HCT116 (cell line): ENCODE results near the gene RPAIN. TPM values are rescaled to one million over a fixed set of nuclear protein-coding genes. Genes with fewer than 3 reads are reported as not detected.

Experiments used
- ATAC-seq: fragments of 200-7000 bp; cut with Tn5 transposase; 2 replicates; pipeline ENCODE4 v1.9.1; 2020; ENCODE audit warnings: mild to moderate bottlenecking, moderate library complexity
- BruUV-seq: library from RNA; stranded (reverse); fragments of 400-500 nt; replicated peaks from 2 replicates; lab custom pipeline; 2021; lab: Mats Ljungman, UMichigan
- CTCF ChIA-PET: fragments of 300-600 bp; sonication (Branson Sonifier 250); formaldehyde crosslinking; loops from one replicate; lab custom pipeline; 2021; ENCODE audit warnings: antibody characterized with exemption; lab: Charles Lee
- POLR2A ChIA-PET: fragments of 300-600, 350-600 bp; sonication (Branson Sonifier 250); formaldehyde crosslinking; loops from one replicate; lab custom pipeline; 2021; ENCODE audit warnings: antibody characterized with exemption; lab: Charles Lee
- RAD21 ChIA-PET, 2 experiments: fragments of 300-600 bp; sonication (Branson Sonifier 250); formaldehyde crosslinking; loops; one replicate each; lab custom pipeline; 2023; ENCODE audit warnings: low total read pairs in 2 of 2; ENCODE audit not compliant: uncharacterized antibody in 2 of 2, unreplicated experiment in 2 of 2, low non-redundant PET in 1 of 2; lab: Charles Lee
- DNase-seq: peaks from one replicate; pipeline ENCODE4 v3.0.0-alpha.2; 2010; ENCODE audit warnings: low read depth, low spot score
- H2AFZ ChIP-seq: fragments of 200-600 bp; shearing (Covaris generic), sonication (generic); 2 replicates; pipeline ENCODE4 v1.6.1; 2017; ENCODE audit warnings: low read depth, mixed run types, mixed read lengths, antibody characterized with exemption, low read length; ENCODE audit not compliant: poor library complexity, severe bottlenecking
- H3K27ac ChIP-seq: 2 replicates; pipeline ENCODE4 v1.5.1; 2012; ENCODE audit warnings: low read depth, low read length
- H3K27me3 ChIP-seq: fragments of 200-600 bp; sonication (generic); 2 replicates; pipeline ENCODE4 v1.6.1; 2016; ENCODE audit warnings: mixed run types, low read length, mixed read lengths; ENCODE audit not compliant: insufficient read depth
- H3K36me3 ChIP-seq, 2 experiments: fragments of 200-500 bp in 1 of 2; fragments of 200-600 bp in 1 of 2; sonication (Bioruptor generic) in 1 of 2; sonication (generic) in 1 of 2; 2 replicates each; pipeline versions ENCODE4 v1.5.1 to v1.6.1; 2014 to 2016; ENCODE audit warnings: low read length in 2 of 2, inconsistent platforms in 1 of 2, mixed read lengths in 1 of 2, mixed run types in 1 of 2; ENCODE audit not compliant: insufficient read depth in 2 of 2, control insufficient read depth in 1 of 2
- H3K4me1 ChIP-seq, 2 experiments: fragments of 200-600 bp in 1 of 2; sonication (generic) in 1 of 2; 2 replicates each; pipeline versions ENCODE4 v1.5.1 to v1.6.1; 2012 to 2017; ENCODE audit warnings: low read length in 2 of 2, inconsistent platforms in 1 of 2, mild to moderate bottlenecking in 1 of 2, mixed read lengths in 1 of 2, mixed run types in 1 of 2, moderate library complexity in 1 of 2; ENCODE audit not compliant: insufficient read depth in 2 of 2, control insufficient read depth in 1 of 2
- H3K4me2 ChIP-seq: fragments of 200-600 bp; sonication (generic); 2 replicates; pipeline ENCODE4 v1.6.1; 2017; ENCODE audit warnings: mixed run types, low read length, mixed read lengths
- H3K4me3 ChIP-seq, 2 experiments: fragments of 200-600 bp in 1 of 2; sonication (generic) in 1 of 2; replicated peaks in 1 of 2; 2 replicates each; pipeline ENCODE4 v1.5.1; 2011 to 2016; ENCODE audit warnings: low read length in 2 of 2, control low read depth in 1 of 2, low read depth in 1 of 2, mild to moderate bottlenecking in 1 of 2, mixed read lengths in 1 of 2, mixed run types in 1 of 2
- H3K79me2 ChIP-seq: fragments of 200-600 bp; sonication (generic); 2 replicates; pipeline ENCODE4 v1.6.1; 2017; ENCODE audit warnings: mild to moderate bottlenecking, mixed run types, low read length, moderate library complexity, mixed read lengths; ENCODE audit not compliant: insufficient read depth
- H3K9ac ChIP-seq: fragments of 200-600 bp; sonication (generic); 2 replicates; pipeline ENCODE4 v1.6.1; 2016; ENCODE audit warnings: low read length, mixed read lengths
- H3K9me2 ChIP-seq: fragments of 200-600 bp; sonication (generic), shearing (Covaris generic); 2 replicates; pipeline ENCODE4 v1.6.1; 2017; ENCODE audit warnings: mixed run types, mild to moderate bottlenecking, moderate library complexity; ENCODE audit not compliant: insufficient read depth
- H3K9me3 ChIP-seq, 2 experiments: fragments of 200-500 bp in 1 of 2; fragments of 200-600 bp in 1 of 2; sonication (Bioruptor generic) in 1 of 2; sonication (generic) in 1 of 2; 2 replicates each; pipeline ENCODE4 v1.6.1; 2014 to 2017; ENCODE audit warnings: low read length in 2 of 2, mixed read lengths in 2 of 2, inconsistent platforms in 1 of 2, low read depth in 1 of 2, mild to moderate bottlenecking in 1 of 2, mixed run types in 1 of 2, moderate library complexity in 1 of 2; ENCODE audit not compliant: control insufficient read depth in 1 of 2, insufficient read depth in 1 of 2
- H4K20me1 ChIP-seq: fragments of 200-600 bp; sonication (generic), shearing (Covaris generic); 2 replicates; pipeline ENCODE4 v1.6.1; 2017; ENCODE audit warnings: mixed run types, mild to moderate bottlenecking, moderate library complexity; ENCODE audit not compliant: insufficient read depth
- ATF3 ChIP-seq: IDR thresholded peaks from 2 replicates; pipeline ENCODE4 v1.6.1; 2012
- CBX3 ChIP-seq: IDR thresholded peaks from 2 replicates; pipeline ENCODE4 v1.6.1; 2012; ENCODE audit warnings: low read depth
- CEBPB ChIP-seq: IDR thresholded peaks from 2 replicates; pipeline ENCODE4 v1.6.1; 2012; ENCODE audit warnings: low read depth
- EGR1 ChIP-seq: IDR thresholded peaks from 2 replicates; pipeline ENCODE4 v1.6.1; 2012; ENCODE audit warnings: low read depth
- ELF1 ChIP-seq: IDR thresholded peaks from 2 replicates; pipeline ENCODE4 v1.6.1; 2012; ENCODE audit warnings: low read depth, borderline replicate concordance
- EZH2 ChIP-seq: fragments of 200-600 bp; sonication (generic); IDR thresholded peaks from 2 replicates; pipeline ENCODE4 v1.6.1; 2017; ENCODE audit warnings: antibody characterized with exemption, mixed run types
- EZH2phosphoT487 ChIP-seq: fragments of 200-600 bp; IDR thresholded peaks from 2 replicates; pipeline ENCODE4 v1.6.1; 2018; ENCODE audit warnings: antibody characterized with exemption, borderline replicate concordance
- FOSL1 ChIP-seq: IDR thresholded peaks from 2 replicates; pipeline ENCODE4 v1.6.1; 2012; ENCODE audit warnings: low read depth
- JUND ChIP-seq: IDR thresholded peaks from 2 replicates; pipeline ENCODE4 v1.6.1; 2012
- MAX ChIP-seq: IDR thresholded peaks from 2 replicates; pipeline ENCODE4 v1.6.1; 2012
- POLR2A ChIP-seq: IDR thresholded peaks from 2 replicates; pipeline ENCODE4 v1.7.0; 2011; ENCODE audit warnings: borderline replicate concordance; ENCODE audit not compliant: insufficient read depth, insufficient read length; ENCODE audit errors: extremely low read depth
- RAD21 ChIP-seq: IDR thresholded peaks from 2 replicates; pipeline ENCODE4 v1.6.1; 2012; ENCODE audit warnings: low read depth, mild to moderate bottlenecking
- SIN3A ChIP-seq: IDR thresholded peaks from 2 replicates; pipeline ENCODE4 v1.6.1; 2012; ENCODE audit warnings: low read depth
- SP1 ChIP-seq: IDR thresholded peaks from 2 replicates; pipeline ENCODE4 v1.6.1; 2012; ENCODE audit warnings: low read depth
- SRF ChIP-seq: IDR thresholded peaks from 2 replicates; pipeline ENCODE4 v1.6.1; 2012; ENCODE audit warnings: low read depth
- ZBTB33 ChIP-seq: IDR thresholded peaks from 2 replicates; pipeline ENCODE4 v1.6.1; 2011; ENCODE audit warnings: mild to moderate bottlenecking, low read length, moderate library complexity; ENCODE audit not compliant: insufficient replicate concordance; ENCODE audit errors: extremely low read depth
- ZFX ChIP-seq: fragments of 450-650 bp; IDR thresholded peaks from 2 replicates; pipeline ENCODE4 v1.6.1; 2017
- ZNF274 ChIP-seq: fragments of 200-500 bp; sonication (Bioruptor generic); IDR thresholded peaks from 2 replicates; pipeline ENCODE4 v1.6.1; 2014; ENCODE audit warnings: mild to moderate bottlenecking, low read depth, low read length, inconsistent platforms
- intact Hi-C: fragments of 100-400 bp; cut with micrococcal nuclease; formaldehyde crosslinking; loops from 2 replicates; pipeline ENCODE4 v1.10.0; 2022
- total RNA-seq: library from RNA; stranded (reverse); gene quantifications from one replicate; pipeline ENCODE4 v1.2.1, GENCODE V29; 2021; ENCODE audit not compliant: unreplicated experiment

RPAIN gene
- total RNA-seq, 1 experiment from 2014 or later: 67.9 TPM

- Histone ChIP-seq H3K9ac (peak overlapping the region; percentile 99), H3K4me1 (peaks cover 13 to 18% of the 10 kb centered on the region in 2 experiments), H3K36me3 (peaks cover 38 to 53% of the 10 kb centered on the region in 2 experiments), H3K79me2 (peaks cover 70% of the 10 kb centered on the region), H3K27ac (peak overlapping the region; percentile 92), H3K9me3 (no peaks in the 10 kb centered on the region), H3K27me3 (no peaks in the 10 kb centered on the region), H3K4me2 (peak overlapping the region; percentile 96), H2AFZ (no peak overlapping the region), H4K20me1 (peaks cover 16% of the 10 kb centered on the region; the same call in 1 of the 2 replicates), H3K9me2 (no peaks in the 10 kb centered on the region), H3K4me3 (peak overlapping the region; percentile 81 to 100)
- TF ChIP-seq JUND: no peak
- RAD21 ChIA-PET: no interaction called here
- intact Hi-C loops: loop anchor here (10.0 kb wide), 1 partner anchor 243 kb away; the partner anchor contains the start of gene ZNF594
- CTCF ChIA-PET: no interaction called here
- POLR2A ChIA-PET: interaction anchor here (2.2 kb wide), 1 partner anchor 18 kb away, joined by 6 read pairs; the partner anchor contains the start of genes NUP88 and RPAIN
- ATAC-seq (no peak), DNase-seq (no peak)
- TSS peak; percentile 66 for BruUV-seq
Measured at GRCh38 chr17:5437721-5438317, 17.8 kb downstream of the RPAIN start.

GRCh38 chr17:5438716-5439445 is 18.9 kb downstream of the RPAIN start, which contains the start of gene C1QBP:
TSS of gene C1QBP (minus strand) at chr17:5439155. CDS start at chr17:5439073, 82 bp downstream.
- Histone ChIP-seq H3K4me1 (peaks cover 13 to 18% of the 10 kb centered on the region in 2 experiments), H3K27ac (peak within 1 kb of the TSS; percentile 92), H3K4me2 (peak within 1 kb of the TSS; percentile 96), H3K9ac (peak within 1 kb of the TSS; percentile 99), H3K9me2 (no peaks in the 10 kb centered on the region), H3K79me2 (peaks cover 66% of the 10 kb centered on the region), H3K27me3 (no peaks in the 10 kb centered on the region), H3K9me3 (no peaks in the 10 kb centered on the region), H3K4me3 (peak within 1 kb of the TSS; percentile 81 to 100), H2AFZ (peak within 1 kb of the TSS; percentile 79), H3K36me3 (peaks cover 33 to 51% of the 10 kb centered on the region in 2 experiments), H4K20me1 (peaks cover 7% of the 10 kb centered on the region; the same call in 1 of the 2 replicates)
- CTCF ChIA-PET: interaction anchor here (0.8 to 1.7 kb wide), 27 partner anchors 8 to 197 kb away, joined by 3 to 14 read pairs (median 4); partner anchors contain the start of genes DERL2, DHX33, MIS12 and NUP88
- DNase-seq (peak; percentile 91), ATAC-seq (peak; percentile 91)
- POLR2A ChIA-PET: interaction anchor here (1.0 to 3.5 kb wide), 5 partner anchors 10 to 48 kb away, joined by 4 to 11 read pairs (median 6); partner anchors contain the start of genes DERL2, MIS12, NUP88 and RPAIN
- intact Hi-C loops: loop anchor here (1.0 to 10.0 kb wide), 2 partner anchors 190 to 244 kb away; partner anchors contain the start of gene ZNF594
- no TSS peak for BruUV-seq
- RAD21 ChIA-PET: no interaction called here
- TF ChIP-seq ELF1 (peak; percentile 60), JUND (no peak), MAX (peak; percentile 98), CBX3 (peak; percentile 66; the same call in 1 of the 2 replicates), ZBTB33 (peak; percentile 11), EZH2 (no peak), POLR2A (peak; percentile 68), EGR1 (no peak), ZNF274 (no peak), FOSL1 (no peak), SP1 (no peak), EZH2phosphoT487 (no peak), SRF (0 out of 2 replicates have a peak, but pooled peaks have one; percentile 41), RAD21 (peak; percentile 89), ATF3 (no peak), ZFX (peak; percentile 99), CEBPB (no peak), SIN3A (peak; percentile 84)
